HCT116 (cell line): ENCODE measurements around the gene GLCE. TPM values are rescaled to one million over a fixed set of nuclear protein-coding genes. Genes with fewer than 3 reads are reported as not detected.

ENCODE experiments used
- ATAC-seq: fragments of 200-7000 bp; cut with Tn5 transposase; 2 replicates; pipeline ENCODE4 v1.9.1; 2020; ENCODE audit warnings: mild to moderate bottlenecking, moderate library complexity
- BruUV-seq: library from RNA; stranded (reverse); fragments of 400-500 nt; replicated peaks from 2 replicates; lab custom pipeline; 2021; lab: Mats Ljungman, UMichigan
- CTCF ChIA-PET: fragments of 300-600 bp; sonication (Branson Sonifier 250); formaldehyde crosslinking; loops from one replicate; lab custom pipeline; 2021; ENCODE audit warnings: antibody characterized with exemption; lab: Charles Lee
- POLR2A ChIA-PET: fragments of 300-600, 350-600 bp; sonication (Branson Sonifier 250); formaldehyde crosslinking; loops from one replicate; lab custom pipeline; 2021; ENCODE audit warnings: antibody characterized with exemption; lab: Charles Lee
- RAD21 ChIA-PET, 2 experiments: fragments of 300-600 bp; sonication (Branson Sonifier 250); formaldehyde crosslinking; loops; one replicate each; lab custom pipeline; 2023; ENCODE audit warnings: low total read pairs in 2 of 2; ENCODE audit not compliant: uncharacterized antibody in 2 of 2, unreplicated experiment in 2 of 2, low non-redundant PET in 1 of 2; lab: Charles Lee
- DNase-seq: peaks from one replicate; pipeline ENCODE4 v3.0.0-alpha.2; 2010; ENCODE audit warnings: low read depth, low spot score
- H2AFZ ChIP-seq: fragments of 200-600 bp; shearing (Covaris generic), sonication (generic); 2 replicates; pipeline ENCODE4 v1.6.1; 2017; ENCODE audit warnings: low read depth, mixed run types, mixed read lengths, antibody characterized with exemption, low read length; ENCODE audit not compliant: poor library complexity, severe bottlenecking
- H3K27ac ChIP-seq: 2 replicates; pipeline ENCODE4 v1.5.1; 2012; ENCODE audit warnings: low read depth, low read length
- H3K27me3 ChIP-seq: fragments of 200-600 bp; sonication (generic); 2 replicates; pipeline ENCODE4 v1.6.1; 2016; ENCODE audit warnings: mixed run types, low read length, mixed read lengths; ENCODE audit not compliant: insufficient read depth
- H3K36me3 ChIP-seq, 2 experiments: fragments of 200-500 bp in 1 of 2; fragments of 200-600 bp in 1 of 2; sonication (Bioruptor generic) in 1 of 2; sonication (generic) in 1 of 2; 2 replicates each; pipeline versions ENCODE4 v1.5.1 to v1.6.1; 2014 to 2016; ENCODE audit warnings: low read length in 2 of 2, inconsistent platforms in 1 of 2, mixed read lengths in 1 of 2, mixed run types in 1 of 2; ENCODE audit not compliant: insufficient read depth in 2 of 2, control insufficient read depth in 1 of 2
- H3K4me1 ChIP-seq, 2 experiments: fragments of 200-600 bp in 1 of 2; sonication (generic) in 1 of 2; 2 replicates each; pipeline versions ENCODE4 v1.5.1 to v1.6.1; 2012 to 2017; ENCODE audit warnings: low read length in 2 of 2, inconsistent platforms in 1 of 2, mild to moderate bottlenecking in 1 of 2, mixed read lengths in 1 of 2, mixed run types in 1 of 2, moderate library complexity in 1 of 2; ENCODE audit not compliant: insufficient read depth in 2 of 2, control insufficient read depth in 1 of 2
- H3K4me2 ChIP-seq: fragments of 200-600 bp; sonication (generic); 2 replicates; pipeline ENCODE4 v1.6.1; 2017; ENCODE audit warnings: mixed run types, low read length, mixed read lengths
- H3K4me3 ChIP-seq, 2 experiments: fragments of 200-600 bp in 1 of 2; sonication (generic) in 1 of 2; replicated peaks in 1 of 2; 2 replicates each; pipeline ENCODE4 v1.5.1; 2011 to 2016; ENCODE audit warnings: low read length in 2 of 2, control low read depth in 1 of 2, low read depth in 1 of 2, mild to moderate bottlenecking in 1 of 2, mixed read lengths in 1 of 2, mixed run types in 1 of 2
- H3K79me2 ChIP-seq: fragments of 200-600 bp; sonication (generic); 2 replicates; pipeline ENCODE4 v1.6.1; 2017; ENCODE audit warnings: mild to moderate bottlenecking, mixed run types, low read length, moderate library complexity, mixed read lengths; ENCODE audit not compliant: insufficient read depth
- H3K9ac ChIP-seq: fragments of 200-600 bp; sonication (generic); 2 replicates; pipeline ENCODE4 v1.6.1; 2016; ENCODE audit warnings: low read length, mixed read lengths
- H3K9me2 ChIP-seq: fragments of 200-600 bp; sonication (generic), shearing (Covaris generic); 2 replicates; pipeline ENCODE4 v1.6.1; 2017; ENCODE audit warnings: mixed run types, mild to moderate bottlenecking, moderate library complexity; ENCODE audit not compliant: insufficient read depth
- H3K9me3 ChIP-seq, 2 experiments: fragments of 200-500 bp in 1 of 2; fragments of 200-600 bp in 1 of 2; sonication (Bioruptor generic) in 1 of 2; sonication (generic) in 1 of 2; 2 replicates each; pipeline ENCODE4 v1.6.1; 2014 to 2017; ENCODE audit warnings: low read length in 2 of 2, mixed read lengths in 2 of 2, inconsistent platforms in 1 of 2, low read depth in 1 of 2, mild to moderate bottlenecking in 1 of 2, mixed run types in 1 of 2, moderate library complexity in 1 of 2; ENCODE audit not compliant: control insufficient read depth in 1 of 2, insufficient read depth in 1 of 2
- H4K20me1 ChIP-seq: fragments of 200-600 bp; sonication (generic), shearing (Covaris generic); 2 replicates; pipeline ENCODE4 v1.6.1; 2017; ENCODE audit warnings: mixed run types, mild to moderate bottlenecking, moderate library complexity; ENCODE audit not compliant: insufficient read depth
- CBX3 ChIP-seq: IDR thresholded peaks from 2 replicates; pipeline ENCODE4 v1.6.1; 2012; ENCODE audit warnings: low read depth
- CEBPB ChIP-seq: IDR thresholded peaks from 2 replicates; pipeline ENCODE4 v1.6.1; 2012; ENCODE audit warnings: low read depth
- EGR1 ChIP-seq: IDR thresholded peaks from 2 replicates; pipeline ENCODE4 v1.6.1; 2012; ENCODE audit warnings: low read depth
- ELF1 ChIP-seq: IDR thresholded peaks from 2 replicates; pipeline ENCODE4 v1.6.1; 2012; ENCODE audit warnings: low read depth, borderline replicate concordance
- FOSL1 ChIP-seq: IDR thresholded peaks from 2 replicates; pipeline ENCODE4 v1.6.1; 2012; ENCODE audit warnings: low read depth
- JUND ChIP-seq: IDR thresholded peaks from 2 replicates; pipeline ENCODE4 v1.6.1; 2012
- POLR2A ChIP-seq: IDR thresholded peaks from 2 replicates; pipeline ENCODE4 v1.7.0; 2011; ENCODE audit warnings: borderline replicate concordance; ENCODE audit not compliant: insufficient read depth, insufficient read length; ENCODE audit errors: extremely low read depth
- POLR2AphosphoS5 ChIP-seq: IDR thresholded peaks from 2 replicates; pipeline ENCODE4 v1.6.1; 2011; ENCODE audit warnings: mild to moderate bottlenecking, low read depth, low read length, moderate library complexity
- SIN3A ChIP-seq: IDR thresholded peaks from 2 replicates; pipeline ENCODE4 v1.6.1; 2012; ENCODE audit warnings: low read depth
- SP1 ChIP-seq: IDR thresholded peaks from 2 replicates; pipeline ENCODE4 v1.6.1; 2012; ENCODE audit warnings: low read depth
- TCF7L2 ChIP-seq: IDR thresholded peaks from 2 replicates; pipeline ENCODE4 v1.7.0; 2011; ENCODE audit warnings: borderline replicate concordance, inconsistent platforms; ENCODE audit not compliant: insufficient read depth, insufficient read length; ENCODE audit errors: extremely low read depth
- YY1 ChIP-seq: IDR thresholded peaks from 2 replicates; pipeline ENCODE4 v1.6.1; 2011; ENCODE audit warnings: low read length, low read depth, moderate library complexity, mild to moderate bottlenecking; ENCODE audit not compliant: insufficient replicate concordance; ENCODE audit errors: extremely low read depth
- ZNF274 ChIP-seq: fragments of 200-500 bp; sonication (Bioruptor generic); IDR thresholded peaks from 2 replicates; pipeline ENCODE4 v1.6.1; 2014; ENCODE audit warnings: mild to moderate bottlenecking, low read depth, low read length, inconsistent platforms
- intact Hi-C: fragments of 100-400 bp; cut with micrococcal nuclease; formaldehyde crosslinking; loops from 2 replicates; pipeline ENCODE4 v1.10.0; 2022
- total RNA-seq: library from RNA; stranded (reverse); gene quantifications from one replicate; pipeline ENCODE4 v1.2.1, GENCODE V29; 2021; ENCODE audit not compliant: unreplicated experiment
- TF ChIP-seq, protein P1 (sequence below): IDR thresholded peaks from 2 replicates; pipeline ENCODE4 v1.6.1; 2011; ENCODE audit warnings: mild to moderate bottlenecking, low read length, moderate library complexity; ENCODE audit not compliant: insufficient replicate concordance; ENCODE audit errors: extremely low read depth
- TF ChIP-seq, protein P2 (sequence below): IDR thresholded peaks from 2 replicates; pipeline ENCODE4 v1.6.1; 2012

Gene GLCE
- total RNA-seq, 1 experiment from 2014 or later, result 22.2 TPM

DNA sequence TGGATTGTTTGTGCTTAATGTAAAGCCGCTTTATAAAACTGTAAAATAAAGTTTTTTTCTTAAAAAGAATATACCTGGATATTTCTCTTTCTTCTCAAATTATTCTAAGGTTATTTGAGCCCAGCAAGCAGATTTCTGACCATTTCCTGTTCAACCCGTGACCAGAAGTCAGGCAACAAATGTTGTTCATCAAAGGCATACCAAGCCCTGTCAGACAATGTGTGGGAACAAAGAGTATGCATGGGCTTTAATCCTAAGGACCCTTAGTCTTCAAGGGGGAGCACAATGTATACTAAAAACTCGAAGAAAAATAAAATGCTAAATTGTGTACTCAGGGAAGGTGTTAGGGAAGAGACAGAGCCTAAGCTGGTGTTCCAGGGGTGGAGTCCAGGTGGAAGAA, 111.7 kb downstream of the GLCE start:
- BruUV-seq, result no TSS peak
- no peaks in the 10 kb centered on the region for H3K27me3 ChIP-seq
- intact Hi-C loops, result no loop called here
- no peaks in the 10 kb centered on the region for H3K9me2 ChIP-seq
- H3K9ac ChIP-seq, result no peak overlapping the region
- 0 out of 4 replicates have a peak, but pooled peaks cover 0 to 4% of the 10 kb centered on the region in 2 experiments for H3K4me1 ChIP-seq
- no peaks in the 10 kb centered on the region for H3K9me3 ChIP-seq
- no peak overlapping the region for H2AFZ ChIP-seq
- H3K4me3 ChIP-seq, result no peak overlapping the region
- RAD21 ChIA-PET, result no interaction called here
- no peaks in the 10 kb centered on the region for H3K36me3 ChIP-seq
- POLR2A ChIA-PET, result no interaction called here
- H3K79me2 ChIP-seq, result no peaks in the 10 kb centered on the region
- CTCF ChIA-PET, result no interaction called here
- H3K27ac ChIP-seq, result no peak overlapping the region
- no peak for DNase-seq
- H3K4me2 ChIP-seq, result no peak overlapping the region
- H4K20me1 ChIP-seq, result no peaks in the 10 kb centered on the region
- ATAC-seq, result no peak
- TF ChIP-seq ZNF274 (no peak), SIN3A (no peak), POLR2AphosphoS5 (no peak), ELF1 (no peak), SP1 (no peak)
- TF ChIP-seq, protein P1, sequence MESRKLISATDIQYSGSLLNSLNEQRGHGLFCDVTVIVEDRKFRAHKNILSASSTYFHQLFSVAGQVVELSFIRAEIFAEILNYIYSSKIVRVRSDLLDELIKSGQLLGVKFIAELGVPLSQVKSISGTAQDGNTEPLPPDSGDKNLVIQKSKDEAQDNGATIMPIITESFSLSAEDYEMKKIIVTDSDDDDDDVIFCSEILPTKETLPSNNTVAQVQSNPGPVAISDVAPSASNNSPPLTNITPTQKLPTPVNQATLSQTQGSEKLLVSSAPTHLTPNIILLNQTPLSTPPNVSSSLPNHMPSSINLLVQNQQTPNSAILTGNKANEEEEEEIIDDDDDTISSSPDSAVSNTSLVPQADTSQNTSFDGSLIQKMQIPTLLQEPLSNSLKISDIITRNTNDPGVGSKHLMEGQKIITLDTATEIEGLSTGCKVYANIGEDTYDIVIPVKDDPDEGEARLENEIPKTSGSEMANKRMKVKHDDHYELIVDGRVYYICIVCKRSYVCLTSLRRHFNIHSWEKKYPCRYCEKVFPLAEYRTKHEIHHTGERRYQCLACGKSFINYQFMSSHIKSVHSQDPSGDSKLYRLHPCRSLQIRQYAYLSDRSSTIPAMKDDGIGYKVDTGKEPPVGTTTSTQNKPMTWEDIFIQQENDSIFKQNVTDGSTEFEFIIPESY, result no peak
- TF ChIP-seq, protein P2, sequence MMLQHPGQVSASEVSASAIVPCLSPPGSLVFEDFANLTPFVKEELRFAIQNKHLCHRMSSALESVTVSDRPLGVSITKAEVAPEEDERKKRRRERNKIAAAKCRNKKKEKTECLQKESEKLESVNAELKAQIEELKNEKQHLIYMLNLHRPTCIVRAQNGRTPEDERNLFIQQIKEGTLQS, result no peak

DNA sequence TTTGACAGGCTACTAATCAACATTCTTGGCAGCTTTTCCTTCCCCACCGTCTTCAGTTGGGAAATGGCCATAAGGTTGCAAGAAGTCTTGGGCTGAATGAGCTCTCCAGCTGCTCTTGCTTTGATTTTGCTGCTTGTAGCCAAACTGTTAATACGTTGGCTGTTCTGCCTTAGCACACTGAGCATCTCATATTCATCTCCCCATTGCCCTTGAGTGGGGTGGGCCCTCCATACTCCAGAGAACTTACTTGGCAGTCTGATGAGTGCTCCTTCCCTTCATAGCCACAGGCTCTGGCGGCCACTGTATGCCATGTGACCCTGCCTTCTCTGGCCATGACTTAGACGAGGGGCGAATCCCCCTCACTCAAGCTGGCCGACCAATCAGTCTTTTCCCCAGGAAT, 112.5 kb downstream of the GLCE start:
- POLR2A ChIA-PET, result no interaction called here
- no peaks in the 10 kb centered on the region for H3K79me2 ChIP-seq
- H2AFZ ChIP-seq, result no peak overlapping the region
- BruUV-seq, result no TSS peak
- H3K4me3 ChIP-seq, result no peak overlapping the region
- no peak for ATAC-seq
- H3K27me3 ChIP-seq, result no peaks in the 10 kb centered on the region
- RAD21 ChIA-PET, result no interaction called here
- H3K4me2 ChIP-seq, result no peak overlapping the region
- no peaks in the 10 kb centered on the region for H4K20me1 ChIP-seq
- no peak overlapping the region for H3K27ac ChIP-seq
- no peaks in the 10 kb centered on the region for H3K36me3 ChIP-seq
- intact Hi-C loops, result no loop called here
- no peak for DNase-seq
- H3K4me1 ChIP-seq, result 0 out of 4 replicates have a peak, but pooled peaks cover 0 to 4% of the 10 kb centered on the region in 2 experiments
- H3K9me3 ChIP-seq, result no peaks in the 10 kb centered on the region
- H3K9me2 ChIP-seq, result no peaks in the 10 kb centered on the region
- no peak overlapping the region for H3K9ac ChIP-seq
- CTCF ChIA-PET, result no interaction called here
- TF ChIP-seq EGR1, result no peak
- no peak for TF ChIP-seq FOSL1
- no peak for TF ChIP-seq POLR2A
- TF ChIP-seq YY1, result no peak
- no peak for TF ChIP-seq JUND
- TF ChIP-seq, protein P1, result no peak
- TF ChIP-seq TCF7L2, result no peak
- TF ChIP-seq CEBPB, result no peak
- no peak for TF ChIP-seq ZNF274
- no peak for TF ChIP-seq CBX3
- TF ChIP-seq, protein P2, result no peak
- no peak for TF ChIP-seq POLR2AphosphoS5
